Measurements from ENCODE around the gene APLN.

APLN gene

GRCh38 chrX:129661369-129661768 lies 6.6 kb upstream of the APLN start:
- no peaks in the 10 kb centered on the region for H3K36me3 ChIP-seq (ENCODE audit: insufficient read depth, insufficient read length, low read length)
- no peak for DNase-seq (ENCODE audit: low read depth, low spot score)

GRCh38 chrX:129659861-129660260 lies 5.1 kb upstream of the APLN start:
- Histone ChIP-seq H3K9ac (ENCODE audit: insufficient read length, low read depth) (no peak overlapping the region), H3K36me3 (ENCODE audit: insufficient read depth, insufficient read length, low read length) (no peaks in the 10 kb centered on the region), H3K9me3 (ENCODE audit: insufficient read depth, low read length) (no peaks in the 10 kb centered on the region), H3K4me3 (ENCODE audit: insufficient read length, low read depth) (no peak overlapping the region), H3K27me3 (ENCODE audit: insufficient read depth, insufficient read length) (no peaks in the 10 kb centered on the region), H3K4me1 (ENCODE audit: insufficient read depth, insufficient read length) (no peaks in the 10 kb centered on the region)
- no peak for DNase-seq (ENCODE audit: low read depth, low spot score)
- TF ChIP-seq ZNF274 (IDR thresholded peaks at IDR 0.05; ENCODE audit: low read depth, low read length), result no peak
- no peak for TF ChIP-seq YY1 (IDR thresholded peaks at IDR 0.05; ENCODE audit: insufficient read depth, insufficient read length)

More at GRCh38 chrX:129661369-129661768, 6.6 kb upstream of the APLN start:
- TF ChIP-seq YY1 (IDR thresholded peaks at IDR 0.05; ENCODE audit: insufficient read depth, insufficient read length), result no peak
- no peak for TF ChIP-seq ZNF274 (IDR thresholded peaks at IDR 0.05; ENCODE audit: low read depth, low read length)
- no peak overlapping the region for H3K4me3 ChIP-seq (ENCODE audit: insufficient read length, low read depth)
- no peaks in the 10 kb centered on the region for H3K9me3 ChIP-seq (ENCODE audit: insufficient read depth, low read length)
- H3K27me3 ChIP-seq (ENCODE audit: insufficient read depth, insufficient read length), result no peaks in the 10 kb centered on the region
- no peaks in the 10 kb centered on the region for H3K4me1 ChIP-seq (ENCODE audit: insufficient read depth, insufficient read length)
- H3K9ac ChIP-seq (ENCODE audit: insufficient read length, low read depth), result no peak overlapping the region

GRCh38 chrX:129659141-129659540 lies 4.4 kb upstream of the APLN start:
- no peak overlapping the region for H3K9ac ChIP-seq (ENCODE audit: insufficient read length, low read depth)
- H3K4me3 ChIP-seq (ENCODE audit: insufficient read length, low read depth), result no peak overlapping the region
- TF ChIP-seq YY1 (IDR thresholded peaks at IDR 0.05; ENCODE audit: insufficient read depth, insufficient read length) (no peak), ZNF274 (IDR thresholded peaks at IDR 0.05; ENCODE audit: low read depth, low read length) (no peak), SUZ12 (IDR thresholded peaks at IDR 0.05; ENCODE audit: extremely low read depth, insufficient read depth, insufficient read length) (no peak)
- no peaks in the 10 kb centered on the region for H3K4me1 ChIP-seq (ENCODE audit: insufficient read depth, insufficient read length)
- no peaks in the 10 kb centered on the region for H3K9me3 ChIP-seq (ENCODE audit: insufficient read depth, low read length)
- H3K27me3 ChIP-seq (ENCODE audit: insufficient read depth, insufficient read length), result peaks cover 4% of the 10 kb centered on the region
- H3K36me3 ChIP-seq (ENCODE audit: insufficient read depth, insufficient read length, low read length), result no peaks in the 10 kb centered on the region
- no peak for DNase-seq (ENCODE audit: low read depth, low spot score)

- no peak for TF ChIP-seq ZNF274 (IDR thresholded peaks at IDR 0.05; ENCODE audit: low read depth, low read length)
- TF ChIP-seq YY1 (IDR thresholded peaks at IDR 0.05; ENCODE audit: insufficient read depth, insufficient read length), result no peak
- no peak for TF ChIP-seq SUZ12 (IDR thresholded peaks at IDR 0.05; ENCODE audit: extremely low read depth, insufficient read depth, insufficient read length)
- no peak for DNase-seq (ENCODE audit: low read depth, low spot score)
- Histone ChIP-seq H3K4me3 (ENCODE audit: insufficient read length, low read depth) (no peak overlapping the region), H3K9me3 (ENCODE audit: insufficient read depth, low read length) (no peaks in the 10 kb centered on the region), H3K9ac (ENCODE audit: insufficient read length, low read depth) (no peak overlapping the region), H3K27me3 (ENCODE audit: insufficient read depth, insufficient read length) (peaks cover 11% of the 10 kb centered on the region), H3K36me3 (ENCODE audit: insufficient read depth, insufficient read length, low read length) (no peaks in the 10 kb centered on the region), H3K4me1 (ENCODE audit: insufficient read depth, insufficient read length) (no peaks in the 10 kb centered on the region)
These were observed 3.7 kb upstream of the APLN start for GRCh38 chrX:129658429-129658828.

- peaks cover 34% of the 10 kb centered on the region for H3K27me3 ChIP-seq (ENCODE audit: insufficient read depth, insufficient read length)
- H3K4me3 ChIP-seq (ENCODE audit: insufficient read length, low read depth), result peak overlapping the region; percentile 26
- TF ChIP-seq ZNF274 (IDR thresholded peaks at IDR 0.05; ENCODE audit: low read depth, low read length), result no peak
- no peak for TF ChIP-seq SUZ12 (IDR thresholded peaks at IDR 0.05; ENCODE audit: extremely low read depth, insufficient read depth, insufficient read length)
- no peak for TF ChIP-seq YY1 (IDR thresholded peaks at IDR 0.05; ENCODE audit: insufficient read depth, insufficient read length)
- DNase-seq (ENCODE audit: low read depth, low spot score), result no peak
- H3K4me1 ChIP-seq (ENCODE audit: insufficient read depth, insufficient read length), result no peaks in the 10 kb centered on the region
- no peaks in the 10 kb centered on the region for H3K36me3 ChIP-seq (ENCODE audit: insufficient read depth, insufficient read length, low read length)
- H3K9ac ChIP-seq (ENCODE audit: insufficient read length, low read depth), result no peak overlapping the region
- no peaks in the 10 kb centered on the region for H3K9me3 ChIP-seq (ENCODE audit: insufficient read depth, low read length)
These were observed 942 bp upstream of the APLN start for GRCh38 chrX:129655547-129656249.

GRCh38 chrX:129653971-129654651 lies 645 bp downstream of the APLN start:
- Histone ChIP-seq H3K9ac (ENCODE audit: insufficient read length, low read depth) (peak overlapping the region; percentile 50), H3K4me3 (ENCODE audit: insufficient read length, low read depth) (peak overlapping the region; percentile 26), H3K36me3 (ENCODE audit: insufficient read depth, insufficient read length, low read length) (no peaks in the 10 kb centered on the region), H3K27me3 (ENCODE audit: insufficient read depth, insufficient read length) (peaks cover 36% of the 10 kb centered on the region), H3K9me3 (ENCODE audit: insufficient read depth, low read length) (no peaks in the 10 kb centered on the region), H3K4me1 (ENCODE audit: insufficient read depth, insufficient read length) (no peaks in the 10 kb centered on the region)
- DNase-seq (ENCODE audit: low read depth, low spot score), result no peak
- no peak for TF ChIP-seq SUZ12 (IDR thresholded peaks at IDR 0.05; ENCODE audit: extremely low read depth, insufficient read depth, insufficient read length)
- no peak for TF ChIP-seq ZNF274 (IDR thresholded peaks at IDR 0.05; ENCODE audit: low read depth, low read length)
- TF ChIP-seq YY1 (IDR thresholded peaks at IDR 0.05; ENCODE audit: insufficient read depth, insufficient read length), result no peak

GRCh38 chrX:129653181-129653970 lies 1.4 kb downstream of the APLN start:
- Histone ChIP-seq H3K9me3 (ENCODE audit: insufficient read depth, low read length) (no peaks in the 10 kb centered on the region), H3K36me3 (ENCODE audit: insufficient read depth, insufficient read length, low read length) (no peaks in the 10 kb centered on the region), H3K4me1 (ENCODE audit: insufficient read depth, insufficient read length) (no peaks in the 10 kb centered on the region), H3K4me3 (ENCODE audit: insufficient read length, low read depth) (no peak overlapping the region), H3K9ac (ENCODE audit: insufficient read length, low read depth) (no peak overlapping the region), H3K27me3 (ENCODE audit: insufficient read depth, insufficient read length) (peaks cover 36% of the 10 kb centered on the region)
- TF ChIP-seq SUZ12 (IDR thresholded peaks at IDR 0.05; ENCODE audit: extremely low read depth, insufficient read depth, insufficient read length), result no peak
- TF ChIP-seq YY1 (IDR thresholded peaks at IDR 0.05; ENCODE audit: insufficient read depth, insufficient read length), result no peak
- TF ChIP-seq ZNF274 (IDR thresholded peaks at IDR 0.05; ENCODE audit: low read depth, low read length), result no peak
- DNase-seq (ENCODE audit: low read depth, low spot score), result no peak

Measured in NT2/D1 (cell line).